GM23338 (cell line): ENCODE measurements around the gene ZFX. TPM values are rescaled to one million over a fixed set of nuclear protein-coding genes. Genes with fewer than 3 reads are reported as not detected.
"Not testable (repeated sequence)": the region's sequence is repeated elsewhere in the genome, so short reads cannot be mapped to it uniquely, and the experiment has no call there.

Experiments
- ATAC-seq: fragments of 200-7000 bp; cut with Tn5 transposase; 3 replicates; pipeline ENCODE4 v1.9.1; 2020
- DNase-seq: peaks from one replicate; pipeline ENCODE4 v3.0.0-alpha.2; 2015; ENCODE audit warnings: low spot score
- H2AFZ ChIP-seq: fragments of 200-600 bp; sonication (generic); 2 replicates; pipeline ENCODE4 v1.8.0; 2016; ENCODE audit warnings: antibody characterized with exemption, mild to moderate bottlenecking, moderate library complexity
- H3F3A ChIP-seq: fragments of 200-600 bp; sonication (generic); replicated peaks from 2 replicates; pipeline ENCODE4 v1.8.0; 2017; ENCODE audit warnings: antibody characterized with exemption, mixed run types, low read depth
- H3K27ac ChIP-seq: fragments of 200-600 bp; sonication (generic); 2 replicates; pipeline ENCODE4 v1.6.1; 2016; ENCODE audit warnings: low read depth
- H3K27me3 ChIP-seq: fragments of 200-600 bp; sonication (generic); 2 replicates; pipeline ENCODE4 v1.8.0; 2016; ENCODE audit warnings: mild to moderate bottlenecking, mixed run types, moderate library complexity; ENCODE audit not compliant: insufficient read depth
- H3K36me3 ChIP-seq: fragments of 200-600 bp; sonication (generic); 2 replicates; pipeline ENCODE4 v1.8.0; 2016; ENCODE audit warnings: mild to moderate bottlenecking; ENCODE audit not compliant: insufficient read depth
- H3K4me1 ChIP-seq: fragments of 200-600 bp; sonication (generic); 2 replicates; pipeline ENCODE4 v1.8.0; 2016; ENCODE audit warnings: mild to moderate bottlenecking, moderate library complexity; ENCODE audit not compliant: insufficient read depth
- H3K4me2 ChIP-seq: fragments of 200-600 bp; sonication (generic); 2 replicates; pipeline ENCODE4 v1.7.1; 2017; ENCODE audit warnings: mixed run types
- H3K4me3 ChIP-seq: fragments of 200-600 bp; sonication (generic); 2 replicates; pipeline ENCODE4 v1.6.1; 2016; ENCODE audit warnings: mixed run types
- H3K79me2 ChIP-seq: fragments of 200-600 bp; sonication (generic); replicated peaks from 2 replicates; pipeline ENCODE4 v1.8.0; 2017; ENCODE audit warnings: mild to moderate bottlenecking; ENCODE audit not compliant: insufficient read depth
- H3K9me2 ChIP-seq: fragments of 200-600 bp; sonication (generic); 2 replicates; pipeline ENCODE4 v1.8.0; 2017; ENCODE audit not compliant: insufficient read depth
- H4K20me1 ChIP-seq: fragments of 200-600 bp; sonication (generic); replicated peaks from 2 replicates; pipeline ENCODE4 v1.8.0; 2017; ENCODE audit warnings: mild to moderate bottlenecking; ENCODE audit not compliant: insufficient read depth
- H3K27ac Mint-ChIP-seq: 2 replicates; pipeline ENCODE4 v1.8.0; 2020; ENCODE audit warnings: inconsistent platforms, mild to moderate bottlenecking, moderate library complexity, mixed read lengths
- H3K27me3 Mint-ChIP-seq: 3 replicates; pipeline ENCODE4 v1.8.0; 2022; ENCODE audit warnings: low read depth, mild to moderate bottlenecking, moderate library complexity, mixed read lengths, inconsistent platforms; ENCODE audit not compliant: insufficient read depth, poor library complexity
- H3K36me3 Mint-ChIP-seq: 3 replicates; pipeline ENCODE4 v1.8.0; 2021; ENCODE audit warnings: low read depth, mild to moderate bottlenecking, inconsistent platforms, moderate library complexity, mixed read lengths
- H3K4me1 Mint-ChIP-seq: 3 replicates; pipeline ENCODE4 v1.8.0; 2020; ENCODE audit warnings: mild to moderate bottlenecking, inconsistent platforms, mixed read lengths
- H3K4me3 Mint-ChIP-seq: 3 replicates; pipeline ENCODE4 v1.8.0; 2021; ENCODE audit warnings: moderate library complexity, mild to moderate bottlenecking, inconsistent platforms, mixed read lengths
- H3K9me3 Mint-ChIP-seq: 3 replicates; pipeline ENCODE4 v1.8.0; 2020; ENCODE audit warnings: moderate library complexity, mild to moderate bottlenecking, inconsistent platforms, mixed read lengths
- CREB1 ChIP-seq: fragments of 250-450 bp; sonication (Bioruptor Pico); IDR thresholded peaks from 2 replicates; pipeline ENCODE4 v1.5.0; 2020; ENCODE audit warnings: low read depth, mild to moderate bottlenecking, moderate library complexity
- EZH2 ChIP-seq: fragments of 200-600 bp; sonication (generic); IDR thresholded peaks from one replicate; pipeline ENCODE4 v1.8.0; 2017; ENCODE audit warnings: antibody characterized with exemption, mild to moderate bottlenecking, low read depth; ENCODE audit not compliant: unreplicated experiment
- EZH2phosphoT487 ChIP-seq: fragments of 200-600 bp; sonication (generic); IDR thresholded peaks from one replicate; pipeline ENCODE4 v1.8.1; 2018; ENCODE audit warnings: antibody characterized with exemption; ENCODE audit not compliant: unreplicated experiment
- JUNB ChIP-seq: IDR thresholded peaks from one replicate; pipeline ENCODE4 v1.6.1; 2016; ENCODE audit warnings: antibody characterized with exemption; ENCODE audit not compliant: unreplicated experiment
- NANOG ChIP-seq: IDR thresholded peaks from 2 replicates; pipeline ENCODE4 v1.6.1; 2016; ENCODE audit warnings: antibody characterized with exemption, borderline replicate concordance
- POLR2AphosphoS5 ChIP-seq: IDR thresholded peaks from 2 replicates; pipeline ENCODE4 v1.6.1; 2016; ENCODE audit warnings: antibody characterized with exemption, low read depth
- ZNF114 ChIP-seq: fragments of 250-450 bp; sonication (Bioruptor Pico); IDR thresholded peaks from 2 replicates; pipeline ENCODE4 v1.5.0; 2020; ENCODE audit warnings: mild to moderate bottlenecking, moderate library complexity
- ZNF331 ChIP-seq: fragments of 250-450 bp; sonication (Bioruptor Pico); IDR thresholded peaks from 2 replicates; pipeline ENCODE4 v1.5.0; 2020; ENCODE audit warnings: low read depth, mild to moderate bottlenecking, moderate library complexity
- polyA plus RNA-seq: library from polyadenylated mRNA; unstranded; fragments of >200 nt; fragmentation: Nextera tagmentation; extraction: Ambion mirVana; gene quantifications from 2 replicates; pipeline ENCODE4 v1.2.1, GENCODE V29; 2016
- total RNA-seq: library from RNA; depleted of rRNA; stranded (reverse); fragments of >200 nt; shearing (Covaris generic); gene quantifications from 2 replicates; pipeline ENCODE4 v1.2.3, GENCODE V29; 2014
- TF ChIP-seq, protein P1 (sequence below): IDR thresholded peaks from one replicate; pipeline ENCODE4 v1.6.1; 2018; ENCODE audit warnings: antibody characterized with exemption; ENCODE audit not compliant: unreplicated experiment
- TF ChIP-seq, protein P2 (sequence below): IDR thresholded peaks from 2 replicates; pipeline ENCODE4 v1.6.1; 2016; ENCODE audit warnings: antibody characterized with exemption

The ZFX gene
- total and polyA plus RNA-seq, 2 experiments from 2014 or later, result 11.0 to 15.4 TPM

DNA sequence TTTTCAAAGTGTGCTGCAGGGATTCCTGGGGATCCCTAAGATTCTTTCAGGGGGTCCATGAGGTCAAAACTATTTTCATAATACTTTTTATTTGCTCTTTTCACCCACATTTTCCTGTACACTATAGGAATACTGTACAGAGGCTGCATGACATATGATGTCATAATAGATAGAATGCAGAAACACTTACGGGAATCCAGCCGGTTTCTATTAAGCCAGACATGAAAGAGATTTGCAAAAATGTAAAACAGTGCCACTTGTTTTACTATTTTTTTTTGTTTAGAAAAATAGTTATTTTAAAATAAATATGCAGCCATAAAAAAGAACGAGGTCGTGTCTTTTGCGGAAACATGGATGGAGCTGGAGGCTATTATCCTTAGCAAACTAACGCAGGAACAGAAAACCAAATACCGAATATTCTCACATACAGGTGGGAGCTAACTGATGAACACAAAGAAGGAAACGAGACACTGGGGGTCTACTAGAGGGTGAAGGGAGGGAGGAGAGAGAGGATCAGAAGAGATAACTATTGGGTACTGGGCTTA, 5.0 kb downstream of the ZFX start:
- peaks cover 27% of the 10 kb centered on the region for H3K4me1 Mint-ChIP-seq
- no peak overlapping the region for H3K4me3 ChIP-seq
- H4K20me1 ChIP-seq, result no peaks in the 10 kb centered on the region
- no peaks in the 10 kb centered on the region; the same call in 2 of the 3 replicates for H3K9me3 Mint-ChIP-seq
- H3K4me3 Mint-ChIP-seq, result no peak overlapping the region
- H3K79me2 ChIP-seq, result peaks cover 91% of the 10 kb centered on the region
- no peaks in the 10 kb centered on the region for H3K27me3 ChIP-seq
- no peak for DNase-seq
- peaks cover 6% of the 10 kb centered on the region; the same call in 1 of the 2 replicates for H3F3A ChIP-seq
- ATAC-seq, result no peak
- no peaks in the 10 kb centered on the region for H3K36me3 ChIP-seq
- no peaks in the 10 kb centered on the region; the same call in 1 of the 2 replicates for H3K4me1 ChIP-seq
- H3K27ac Mint-ChIP-seq, result no peak overlapping the region
- no peak overlapping the region for H2AFZ ChIP-seq
- H3K9me2 ChIP-seq, result no peaks in the 10 kb centered on the region
- peaks cover 13% of the 10 kb centered on the region for H3K36me3 Mint-ChIP-seq
- H3K27ac ChIP-seq, result no peak overlapping the region
- TF ChIP-seq EZH2phosphoT487, result no peak
- no peak for TF ChIP-seq NANOG
- H3K27me3 Mint-ChIP-seq, result no peaks in the 10 kb centered on the region
- no peak overlapping the region for H3K4me2 ChIP-seq

DNA sequence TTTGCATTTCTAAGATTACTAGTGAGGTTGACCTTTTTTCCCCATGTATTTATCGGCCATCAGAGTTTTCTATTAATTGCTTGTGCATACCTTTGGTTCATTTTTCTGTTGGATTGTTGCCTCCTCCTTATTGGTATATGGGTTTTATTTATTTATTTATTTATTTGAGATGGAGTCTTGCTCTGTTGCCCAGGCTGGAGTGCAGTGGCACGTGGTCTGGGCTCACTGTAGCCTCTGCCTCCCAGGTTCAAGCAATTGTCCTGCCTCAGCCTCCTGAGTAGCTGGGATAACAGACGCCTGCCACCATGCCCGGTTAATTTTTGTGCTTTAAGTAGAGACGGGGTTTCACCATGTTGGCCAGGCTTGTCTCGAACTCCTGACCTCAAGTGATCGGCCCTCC, 6.2 kb downstream of the ZFX start:
- not testable (repeated sequence) for H3K27ac Mint-ChIP-seq, ATAC-seq, H4K20me1 ChIP-seq, H3K9me3 Mint-ChIP-seq, DNase-seq, H3K27ac ChIP-seq, H3K4me1 ChIP-seq, H3K4me3 Mint-ChIP-seq, H3K9me2 ChIP-seq, H3K36me3 ChIP-seq, H3K4me2 ChIP-seq, H3K27me3 ChIP-seq, H3K27me3 Mint-ChIP-seq, H3F3A ChIP-seq, H2AFZ ChIP-seq, H3K4me3 ChIP-seq
- Mint-ChIP-seq H3K4me1 (peaks cover 27% of the 10 kb centered on the region), H3K36me3 (peaks cover 12% of the 10 kb centered on the region)
- peaks cover 100% of the 10 kb centered on the region for H3K79me2 ChIP-seq

DNA sequence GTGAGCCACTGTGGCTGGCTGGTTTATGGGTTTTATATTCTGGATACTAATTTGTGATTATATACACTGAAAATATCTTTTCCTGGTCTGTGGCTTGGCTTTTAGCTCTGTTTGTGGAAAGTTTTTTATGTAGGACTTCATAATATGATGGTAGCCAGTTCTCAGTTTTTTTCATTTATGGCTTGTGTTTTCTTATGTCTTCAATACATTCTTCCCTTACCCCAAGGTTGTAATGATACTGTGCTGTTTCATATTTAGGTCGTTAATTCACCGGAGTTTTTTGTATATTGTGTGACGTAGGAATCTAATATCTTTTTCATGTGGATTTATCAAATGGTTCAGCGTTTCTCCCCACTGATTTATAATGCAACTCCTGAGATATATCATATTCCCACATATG, 6.6 kb downstream of the ZFX start:
- Histone ChIP-seq H3K79me2 (peaks cover 100% of the 10 kb centered on the region), H2AFZ (no peak overlapping the region), H3K27ac (no peak overlapping the region), H3F3A (no peaks in the 10 kb centered on the region), H4K20me1 (no peaks in the 10 kb centered on the region; the same call in 1 of the 2 replicates), H3K4me3 (no peak overlapping the region), H3K27me3 (no peaks in the 10 kb centered on the region), H3K9me2 (no peaks in the 10 kb centered on the region), H3K36me3 (no peaks in the 10 kb centered on the region), H3K4me1 (no peaks in the 10 kb centered on the region; the same call in 1 of the 2 replicates), H3K4me2 (no peak overlapping the region)
- Mint-ChIP-seq H3K36me3 (peaks cover 11% of the 10 kb centered on the region; the same call in 2 of the 3 replicates), H3K9me3 (no peaks in the 10 kb centered on the region; the same call in 2 of the 3 replicates), H3K4me1 (peaks cover 25% of the 10 kb centered on the region), H3K4me3 (no peak overlapping the region), H3K27me3 (no peaks in the 10 kb centered on the region), H3K27ac (no peak overlapping the region)
- TF ChIP-seq NANOG (no peak), EZH2 (no peak), CREB1 (CRISPR knock-in tag) (no peak), JUNB (no peak), POLR2AphosphoS5 (no peak), ZNF331 (CRISPR knock-in tag) (no peak), ZNF114 (CRISPR knock-in tag) (no peak), EZH2phosphoT487 (no peak)
- TF ChIP-seq, protein P1, sequence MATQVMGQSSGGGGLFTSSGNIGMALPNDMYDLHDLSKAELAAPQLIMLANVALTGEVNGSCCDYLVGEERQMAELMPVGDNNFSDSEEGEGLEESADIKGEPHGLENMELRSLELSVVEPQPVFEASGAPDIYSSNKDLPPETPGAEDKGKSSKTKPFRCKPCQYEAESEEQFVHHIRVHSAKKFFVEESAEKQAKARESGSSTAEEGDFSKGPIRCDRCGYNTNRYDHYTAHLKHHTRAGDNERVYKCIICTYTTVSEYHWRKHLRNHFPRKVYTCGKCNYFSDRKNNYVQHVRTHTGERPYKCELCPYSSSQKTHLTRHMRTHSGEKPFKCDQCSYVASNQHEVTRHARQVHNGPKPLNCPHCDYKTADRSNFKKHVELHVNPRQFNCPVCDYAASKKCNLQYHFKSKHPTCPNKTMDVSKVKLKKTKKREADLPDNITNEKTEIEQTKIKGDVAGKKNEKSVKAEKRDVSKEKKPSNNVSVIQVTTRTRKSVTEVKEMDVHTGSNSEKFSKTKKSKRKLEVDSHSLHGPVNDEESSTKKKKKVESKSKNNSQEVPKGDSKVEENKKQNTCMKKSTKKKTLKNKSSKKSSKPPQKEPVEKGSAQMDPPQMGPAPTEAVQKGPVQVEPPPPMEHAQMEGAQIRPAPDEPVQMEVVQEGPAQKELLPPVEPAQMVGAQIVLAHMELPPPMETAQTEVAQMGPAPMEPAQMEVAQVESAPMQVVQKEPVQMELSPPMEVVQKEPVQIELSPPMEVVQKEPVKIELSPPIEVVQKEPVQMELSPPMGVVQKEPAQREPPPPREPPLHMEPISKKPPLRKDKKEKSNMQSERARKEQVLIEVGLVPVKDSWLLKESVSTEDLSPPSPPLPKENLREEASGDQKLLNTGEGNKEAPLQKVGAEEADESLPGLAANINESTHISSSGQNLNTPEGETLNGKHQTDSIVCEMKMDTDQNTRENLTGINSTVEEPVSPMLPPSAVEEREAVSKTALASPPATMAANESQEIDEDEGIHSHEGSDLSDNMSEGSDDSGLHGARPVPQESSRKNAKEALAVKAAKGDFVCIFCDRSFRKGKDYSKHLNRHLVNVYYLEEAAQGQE, result no peak
- TF ChIP-seq, protein P2, sequence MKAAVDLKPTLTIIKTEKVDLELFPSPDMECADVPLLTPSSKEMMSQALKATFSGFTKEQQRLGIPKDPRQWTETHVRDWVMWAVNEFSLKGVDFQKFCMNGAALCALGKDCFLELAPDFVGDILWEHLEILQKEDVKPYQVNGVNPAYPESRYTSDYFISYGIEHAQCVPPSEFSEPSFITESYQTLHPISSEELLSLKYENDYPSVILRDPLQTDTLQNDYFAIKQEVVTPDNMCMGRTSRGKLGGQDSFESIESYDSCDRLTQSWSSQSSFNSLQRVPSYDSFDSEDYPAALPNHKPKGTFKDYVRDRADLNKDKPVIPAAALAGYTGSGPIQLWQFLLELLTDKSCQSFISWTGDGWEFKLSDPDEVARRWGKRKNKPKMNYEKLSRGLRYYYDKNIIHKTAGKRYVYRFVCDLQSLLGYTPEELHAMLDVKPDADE, result no peak
- ATAC-seq, result no peak
- no peak for DNase-seq
